Endothelial cell of umbilical vein (primary cell): ENCODE measurements around the gene DUSP16. TPM values are rescaled to one million over a fixed set of nuclear protein-coding genes. Genes with fewer than 3 reads are reported as not detected.
"Not testable (repeated sequence)": the region's sequence is repeated elsewhere in the genome, so short reads cannot be mapped to it uniquely, and the experiment has no call there.

Experiments used
- BruUV-seq: library from RNA; stranded (reverse); fragments of 400-500 nt; replicated peaks from 2 replicates; lab custom pipeline; 2021; lab: Mats Ljungman, UMichigan
- CTCF ChIA-PET: fragments of 300-600, 350-600 bp; sonication (Branson Sonifier 250); formaldehyde crosslinking; loops from one replicate; lab custom pipeline; 2021; ENCODE audit warnings: antibody characterized with exemption, inconsistent platforms; lab: Charles Lee
- POLR2A ChIA-PET: fragments of 300-600, 350-600 bp; sonication (Branson Sonifier 250); formaldehyde crosslinking; loops from one replicate; lab custom pipeline; 2021; ENCODE audit warnings: antibody characterized with exemption, inconsistent platforms; lab: Charles Lee
- DNase-seq: peaks from one replicate; pipeline ENCODE4 v3.0.0-alpha.2; 2011; ENCODE audit warnings: low read depth, low spot score
- FAIRE-seq: peaks from 2 replicates; lab custom pipeline; 2011; peaks lifted over from hg19 to GRCh38; lab: Jason Lieb, UNC
- H2AFZ ChIP-seq: 2 replicates; pipeline ENCODE4 v1.6.0; 2012; ENCODE audit warnings: low read depth, low read length, control low read depth, inconsistent platforms
- H3K27ac ChIP-seq: 2 replicates; pipeline ENCODE4 v1.5.1; 2011; ENCODE audit warnings: low read depth, mild to moderate bottlenecking, control low read depth, low read length, moderate library complexity; ENCODE audit not compliant: insufficient read depth
- H3K27me3 ChIP-seq, 2 experiments: 2 replicates each; pipeline versions ENCODE4 v1.6.0 to v1.6.1; 2011; ENCODE audit warnings: low read length in 2 of 2, mixed read lengths in 1 of 2; ENCODE audit not compliant: control insufficient read depth in 2 of 2, insufficient read depth in 2 of 2
- H3K36me3 ChIP-seq, 2 experiments: 2 replicates in 1 of 2; 3 replicates in 1 of 2; pipeline ENCODE4 v1.5.1; 2011; ENCODE audit warnings: low read length in 2 of 2, mild to moderate bottlenecking in 1 of 2, moderate library complexity in 1 of 2; ENCODE audit not compliant: control insufficient read depth in 2 of 2, insufficient read depth in 2 of 2; ENCODE audit errors: extremely low read depth in 1 of 2
- H3K4me1 ChIP-seq: 3 replicates; pipeline ENCODE4 v1.5.1; 2011; ENCODE audit warnings: mild to moderate bottlenecking, low read length; ENCODE audit not compliant: control insufficient read depth, insufficient read depth; ENCODE audit errors: extremely low read depth
- H3K4me2 ChIP-seq: 2 replicates; pipeline ENCODE4 v1.6.1; 2011; ENCODE audit warnings: low read length, control low read depth, mixed read lengths; ENCODE audit not compliant: insufficient read depth
- H3K4me3 ChIP-seq, 3 experiments: fragments of 200-600 bp in 1 of 3; sonication (generic), shearing (Covaris generic) in 1 of 3; replicated peaks in 1 of 3; 2 replicates each; pipeline ENCODE4 v1.5.1; 2011 to 2016; ENCODE audit warnings: control low read depth in 3 of 3, low read length in 3 of 3, mild to moderate bottlenecking in 2 of 3, inconsistent platforms in 1 of 3, low read depth in 1 of 3, moderate library complexity in 1 of 3; ENCODE audit not compliant: insufficient read depth in 1 of 3
- H3K79me2 ChIP-seq: 2 replicates; pipeline ENCODE4 v1.6.0; 2012; ENCODE audit warnings: low read length, inconsistent platforms; ENCODE audit not compliant: control insufficient read depth, insufficient read depth
- H3K9ac ChIP-seq: replicated peaks from 2 replicates; pipeline ENCODE3; 2011; ENCODE audit warnings: low read length, control low read depth; ENCODE audit not compliant: insufficient read depth; ENCODE audit errors: extremely low read depth
- H3K9me1 ChIP-seq: replicated peaks from 3 replicates; pipeline ENCODE4 v1.6.0; 2011; ENCODE audit warnings: mild to moderate bottlenecking, low read length; ENCODE audit not compliant: control insufficient read depth, insufficient read depth; ENCODE audit errors: extremely low read depth
- H3K9me3 ChIP-seq: replicated peaks from 2 replicates; pipeline ENCODE4 v1.5.1; 2012; ENCODE audit warnings: low read length, inconsistent platforms; ENCODE audit not compliant: control insufficient read depth, insufficient read depth
- H4K20me1 ChIP-seq: replicated peaks from 2 replicates; pipeline ENCODE3; 2011; ENCODE audit warnings: mild to moderate bottlenecking, low read length; ENCODE audit not compliant: control insufficient read depth, insufficient read depth; ENCODE audit errors: extremely low read depth
- CTCF ChIP-seq, 2 donors: IDR thresholded peaks; 1 replicate in 1 of 2; 2 replicates in 1 of 2; pipeline ENCODE4 v1.5.1; 2011; ENCODE audit warnings: low read length in 2 of 2, mild to moderate bottlenecking in 2 of 2, moderate library complexity in 2 of 2, control low read depth in 1 of 2, inconsistent platforms in 1 of 2, low read depth in 1 of 2; ENCODE audit not compliant: insufficient read depth in 1 of 2; ENCODE audit errors: extremely low read depth in 1 of 2
- EZH2 ChIP-seq: IDR thresholded peaks from 2 replicates; pipeline ENCODE4 v1.6.1; 2012; ENCODE audit warnings: borderline replicate concordance, low read depth, mild to moderate bottlenecking, moderate library complexity, low read length, inconsistent platforms; ENCODE audit not compliant: severe bottlenecking
- FOS ChIP-seq: IDR thresholded peaks from 2 replicates; pipeline ENCODE4 v1.6.1; 2011; ENCODE audit warnings: mild to moderate bottlenecking, low read length, moderate library complexity, borderline replicate concordance; ENCODE audit not compliant: insufficient read depth
- GATA2 ChIP-seq: IDR thresholded peaks from 2 replicates; pipeline ENCODE4 v1.7.0; 2011; ENCODE audit warnings: low read depth, mild to moderate bottlenecking, moderate library complexity, mixed read lengths, low read length; ENCODE audit not compliant: insufficient read length, insufficient read depth
- JUN ChIP-seq: IDR thresholded peaks from 2 replicates; pipeline ENCODE4 v1.6.1; 2011; ENCODE audit warnings: borderline replicate concordance, low read depth; ENCODE audit not compliant: insufficient read length, insufficient read depth
- MAX ChIP-seq: IDR thresholded peaks from 2 replicates; pipeline ENCODE4 v1.6.1; 2011; ENCODE audit not compliant: insufficient read depth, insufficient read length
- MYC ChIP-seq: IDR thresholded peaks from one replicate; pipeline ENCODE4 v1.6.1; 2011; ENCODE audit warnings: mild to moderate bottlenecking, low read depth, low read length
- POLR2A ChIP-seq: IDR thresholded peaks from 2 replicates; pipeline ENCODE4 v1.6.1; 2012; ENCODE audit warnings: low read depth, mild to moderate bottlenecking, control low read depth, low read length
- POLR2AphosphoS5 ChIP-seq: IDR thresholded peaks from 2 replicates; pipeline ENCODE4 v1.6.1; 2012; ENCODE audit warnings: low read depth, mild to moderate bottlenecking, control low read depth, low read length, moderate library complexity; ENCODE audit not compliant: insufficient read depth
- dilution Hi-C: fragments of 300-500 bp; cut with MboI; formaldehyde crosslinking; loops from one replicate; pipeline ENCODE4 v1.15.0; 2019; ENCODE audit warnings: low sequenced_read_pairs; ENCODE audit not compliant: extremely low pct_ligation_motif_present
- intact Hi-C: fragments of 100-400 bp; cut with micrococcal nuclease; formaldehyde crosslinking; loops from one replicate; pipeline ENCODE4 v1.10.0; 2022
- polyA plus RNA-seq, 4 experiments: library from polyadenylated mRNA; depleted of rRNA in 3 of 4; stranded (reverse) in 3 of 4; unstranded in 1 of 4; fragments of >200 nt; gene quantifications; 2 replicates each; pipeline versions ENCODE4 v1.2.1 to v1.2.3, GENCODE V29; 2011 to 2012; ENCODE audit warnings: missing spikeins in 1 of 4
- total RNA-seq: library from RNA; stranded (reverse); gene quantifications from 2 replicates; pipeline ENCODE4 v1.2.3, GENCODE V29; 2021

Gene DUSP16
- total and polyA plus RNA-seq, 2 donors (not counting 3 experiments of a cell fraction or from before 2014, with no cell fraction given), result 7.4 to 19.5 TPM

GRCh38 chr12:12572659-12573058 lies 10.0 kb upstream of the DUSP16 start:
- ChIA-PET POLR2A (no interaction called here), CTCF (interaction anchor here (0.7 to 1.9 kb wide), 4 partner anchors 8 to 240 kb away, joined by 3 to 9 read pairs (median 3); no protein-coding TSS in a partner anchor)
- Histone ChIP-seq H3K9ac (no peak overlapping the region), H3K4me3 (no peak overlapping the region), H3K9me3 (no peaks in the 10 kb centered on the region), H3K4me2 (no peak overlapping the region), H3K36me3 (no peaks in the 10 kb centered on the region), H3K27ac (no peak overlapping the region), H2AFZ (no peak overlapping the region), H3K9me1 (no peaks in the 10 kb centered on the region), H3K79me2 (no peaks in the 10 kb centered on the region), H3K27me3 (peaks cover 0 to 2% of the 10 kb centered on the region in 2 experiments), H3K4me1 (no peaks in the 10 kb centered on the region), H4K20me1 (no peaks in the 10 kb centered on the region)
- BruUV-seq, result no TSS peak
- dilution Hi-C loops, result no loop called here
- intact Hi-C loops, result no loop called here
- TF ChIP-seq POLR2AphosphoS5 (no peak), MAX (no peak), JUN (no peak), EZH2 (no peak), CTCF (IDR thresholded peaks at IDR 0.05; ENCODE audit: extremely low read depth in 1 of 2, insufficient read depth in 1 of 2, low read depth in 1 of 2, low read length in 2 of 2) (no peak), MYC (no peak), GATA2 (no peak), POLR2A (no peak), FOS (no peak)
- DNase-seq, result no peak
- no peak for FAIRE-seq

GRCh38 chr12:12565971-12566370 lies 3.3 kb upstream of the DUSP16 start:
- H3K9me1 ChIP-seq, H4K20me1 ChIP-seq, H3K79me2 ChIP-seq, H3K27ac ChIP-seq, H3K27me3 ChIP-seq, intact Hi-C loops, DNase-seq, FAIRE-seq, H3K4me2 ChIP-seq, H3K4me3 ChIP-seq, CTCF ChIA-PET, H3K9ac ChIP-seq, H3K4me1 ChIP-seq, POLR2A ChIA-PET, dilution Hi-C loops, H3K36me3 ChIP-seq, H2AFZ ChIP-seq, H3K9me3 ChIP-seq, BruUV-seq: not testable (repeated sequence)
